ENCODE results near the gene POU2F3. TPM values are rescaled to one million over a fixed set of nuclear protein-coding genes. Genes with fewer than 3 reads are reported as not detected.

Gene POU2F3
- total and polyA plus RNA-seq, 2 experiments from 2014 or later: not detected

- Histone ChIP-seq H3K79me2 (no peaks in the 10 kb centered on the region), H3K9me2 (replicated peaks; ENCODE audit: insufficient read depth) (no peaks in the 10 kb centered on the region), H3K9me3 (ENCODE audit: low read depth) (no peaks in the 10 kb centered on the region), H3K4me1 (ENCODE audit: insufficient read depth) (peaks cover 7% of the 10 kb centered on the region), H3K4me2 (peak overlapping the region; percentile 30), H3K36me3 (replicated peaks; ENCODE audit: insufficient read depth, low read depth) (no peaks in the 10 kb centered on the region), H2AFZ (no peak overlapping the region), H3K27ac (no peak overlapping the region), H4K20me1 (ENCODE audit: insufficient read depth, poor library complexity, severe bottlenecking) (no peaks in the 10 kb centered on the region), H3K4me3 (no peak overlapping the region), H3K27me3 (no peaks in the 10 kb centered on the region)
- 36% methylated on average over 8 of the region's 8 CpGs for WGBS (ENCODE audit: low lambda C conversion rate, missing lambda C conversion rate)
- TF ChIP-seq CTCF (IDR thresholded peaks at IDR 0.05; ENCODE audit: poor library complexity) (no peak), EZH2 (IDR thresholded peaks at IDR 0.05; ENCODE audit: borderline replicate concordance) (no peak), EZH2phosphoT487 (IDR thresholded peaks at IDR 0.05; ENCODE audit: low read depth, severe bottlenecking, unreplicated experiment) (no peak)
- DNase-seq (ENCODE audit: low spot score): peak; percentile 42
Measured at GRCh38 chr11:120316880-120317688, 77.1 kb downstream of the POU2F3 start.

- no peaks in the 10 kb centered on the region for H3K9me3 ChIP-seq (ENCODE audit: low read depth)
- H3K4me2 ChIP-seq: no peak overlapping the region
- TF ChIP-seq CTCF (IDR thresholded peaks at IDR 0.05; ENCODE audit: poor library complexity) (no peak), EZH2 (IDR thresholded peaks at IDR 0.05; ENCODE audit: borderline replicate concordance) (no peak), EZH2phosphoT487 (IDR thresholded peaks at IDR 0.05; ENCODE audit: low read depth, severe bottlenecking, unreplicated experiment) (no peak)
- no peak overlapping the region for H3K4me3 ChIP-seq
- no peaks in the 10 kb centered on the region for H4K20me1 ChIP-seq (ENCODE audit: insufficient read depth, poor library complexity, severe bottlenecking)
- no peaks in the 10 kb centered on the region for H3K79me2 ChIP-seq
- H3K9me2 ChIP-seq (replicated peaks; ENCODE audit: insufficient read depth): no peaks in the 10 kb centered on the region
- H3K27ac ChIP-seq: no peak overlapping the region
- no peaks in the 10 kb centered on the region for H3K36me3 ChIP-seq (replicated peaks; ENCODE audit: insufficient read depth, low read depth)
- H3K27me3 ChIP-seq: no peaks in the 10 kb centered on the region
- peaks cover 7% of the 10 kb centered on the region for H3K4me1 ChIP-seq (ENCODE audit: insufficient read depth)
- 79% methylated on average over 10 of the region's 10 CpGs for WGBS (ENCODE audit: low lambda C conversion rate, missing lambda C conversion rate)
- H2AFZ ChIP-seq: no peak overlapping the region
- no peak for DNase-seq (ENCODE audit: low spot score)
Measured at GRCh38 chr11:120317689-120318480, 77.9 kb downstream of the POU2F3 start.

- H4K20me1 ChIP-seq (ENCODE audit: insufficient read depth, poor library complexity, severe bottlenecking): no peaks in the 10 kb centered on the region
- H3K36me3 ChIP-seq (replicated peaks; ENCODE audit: insufficient read depth, low read depth): no peaks in the 10 kb centered on the region
- H3K27me3 ChIP-seq: no peaks in the 10 kb centered on the region
- 83% methylated on average over 4 of the region's 4 CpGs for WGBS (ENCODE audit: low lambda C conversion rate, missing lambda C conversion rate)
- no peak overlapping the region for H3K4me3 ChIP-seq
- peaks cover 7% of the 10 kb centered on the region for H3K4me1 ChIP-seq (ENCODE audit: insufficient read depth)
- H3K79me2 ChIP-seq: no peaks in the 10 kb centered on the region
- DNase-seq (ENCODE audit: low spot score): no peak
- no peak overlapping the region for H2AFZ ChIP-seq
- no peak overlapping the region for H3K4me2 ChIP-seq
- H3K9me3 ChIP-seq (ENCODE audit: low read depth): no peaks in the 10 kb centered on the region
- no peaks in the 10 kb centered on the region for H3K9me2 ChIP-seq (replicated peaks; ENCODE audit: insufficient read depth)
- no peak overlapping the region for H3K27ac ChIP-seq
- no peak for TF ChIP-seq CTCF (IDR thresholded peaks at IDR 0.05; ENCODE audit: poor library complexity)
- no peak for TF ChIP-seq EZH2 (IDR thresholded peaks at IDR 0.05; ENCODE audit: borderline replicate concordance)
- TF ChIP-seq EZH2phosphoT487 (IDR thresholded peaks at IDR 0.05; ENCODE audit: low read depth, severe bottlenecking, unreplicated experiment): no peak
Measured at GRCh38 chr11:120318906-120319305, 79.0 kb downstream of the POU2F3 start.
